Stimulated activated CD8-positive, alpha-beta memory T cell treated with anti-CD3 and anti-CD28 coated beads, Interleukin-7, amount 100 ng/mL, for 48 hours (primary cell): ENCODE results near the gene NFKBIE.

Source experiments
- DNase-seq, 2 donors: peaks; one replicate each; pipeline ENCODE4 v3.0.0-alpha.2; 2020; ENCODE audit warnings: low read depth in 1 of 2; ENCODE audit errors: extremely low read depth in 1 of 2

The NFKBIE gene

GRCh38 chr6:44275271-44275748, 10.0 kb upstream of the NFKBIE start:
- no peak for DNase-seq

DNA sequence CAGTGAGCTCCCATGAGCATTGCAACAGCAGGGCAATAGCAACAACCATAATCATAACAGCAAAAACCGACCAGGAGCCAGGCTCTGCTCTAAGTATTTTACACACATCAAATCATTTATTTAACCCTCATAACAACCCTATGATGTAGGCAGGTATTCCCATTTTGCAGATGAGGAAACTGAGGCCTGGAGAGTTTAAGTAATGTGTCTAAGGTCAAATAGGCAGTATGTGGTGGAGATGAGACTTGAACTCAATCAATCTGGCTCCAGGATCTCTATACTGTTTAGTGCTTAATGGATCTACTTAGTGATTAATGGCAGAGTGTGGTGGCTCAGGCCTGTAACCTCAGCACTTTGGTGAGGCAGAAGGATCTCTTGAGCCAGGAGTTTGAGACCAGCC, 8.3 kb upstream of the NFKBIE start:
- no peak for DNase-seq

DNA sequence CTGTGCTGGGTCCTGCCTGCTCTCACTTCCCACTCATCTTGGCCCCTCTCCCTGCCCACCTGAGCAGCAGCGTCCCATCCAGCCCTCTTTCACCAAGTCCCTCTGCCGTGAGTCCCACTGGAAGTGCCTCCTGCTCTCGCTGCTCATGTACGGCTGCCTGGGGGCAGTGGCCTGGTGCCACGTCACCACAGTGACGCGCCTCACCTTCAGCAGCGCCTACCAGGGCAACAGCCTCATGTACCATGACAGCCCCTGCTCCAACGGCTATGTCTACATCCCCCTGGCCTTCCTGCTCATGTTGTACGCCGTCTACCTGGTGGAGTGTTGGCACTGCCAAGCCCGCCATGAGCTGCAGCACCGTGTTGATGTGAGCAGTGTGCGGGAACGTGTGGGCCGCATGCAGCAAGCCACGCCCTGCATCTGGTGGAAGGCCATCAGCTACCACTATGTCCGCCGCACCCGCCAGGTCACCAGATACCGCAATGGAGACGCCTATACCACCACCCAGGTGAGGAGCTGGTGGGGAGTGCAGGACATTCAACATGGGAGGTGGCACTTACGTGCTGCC, 7.7 kb upstream of the NFKBIE start:
- DNase-seq = no peak

DNA sequence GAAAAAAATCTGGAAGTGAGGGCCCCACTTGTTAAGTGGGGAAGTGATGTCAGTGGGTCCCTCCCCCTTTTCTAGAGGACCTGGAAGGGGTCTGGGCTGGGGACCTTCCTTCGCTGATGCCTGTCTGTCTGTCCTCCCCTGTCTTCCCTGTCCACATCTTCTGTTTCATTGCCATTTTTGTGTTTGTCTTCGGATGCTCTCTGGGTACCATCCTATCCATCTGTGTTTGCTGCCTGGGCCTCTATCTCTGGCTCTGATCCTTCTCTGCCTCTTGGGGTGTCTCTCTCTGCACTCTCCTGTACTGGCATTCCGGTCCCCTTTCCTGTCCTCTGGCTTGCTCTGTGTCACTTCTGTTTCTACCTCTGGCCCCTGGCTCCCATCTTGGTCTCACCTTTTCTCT, 7.2 kb upstream of the NFKBIE start:
- no peak for DNase-seq

GRCh38 chr6:44271914-44272313, 6.6 kb upstream of the NFKBIE start:
- no peak for DNase-seq

- no peak for DNase-seq
Observed at GRCh38 chr6:44271406-44271723, 6.0 kb upstream of the NFKBIE start.

DNA sequence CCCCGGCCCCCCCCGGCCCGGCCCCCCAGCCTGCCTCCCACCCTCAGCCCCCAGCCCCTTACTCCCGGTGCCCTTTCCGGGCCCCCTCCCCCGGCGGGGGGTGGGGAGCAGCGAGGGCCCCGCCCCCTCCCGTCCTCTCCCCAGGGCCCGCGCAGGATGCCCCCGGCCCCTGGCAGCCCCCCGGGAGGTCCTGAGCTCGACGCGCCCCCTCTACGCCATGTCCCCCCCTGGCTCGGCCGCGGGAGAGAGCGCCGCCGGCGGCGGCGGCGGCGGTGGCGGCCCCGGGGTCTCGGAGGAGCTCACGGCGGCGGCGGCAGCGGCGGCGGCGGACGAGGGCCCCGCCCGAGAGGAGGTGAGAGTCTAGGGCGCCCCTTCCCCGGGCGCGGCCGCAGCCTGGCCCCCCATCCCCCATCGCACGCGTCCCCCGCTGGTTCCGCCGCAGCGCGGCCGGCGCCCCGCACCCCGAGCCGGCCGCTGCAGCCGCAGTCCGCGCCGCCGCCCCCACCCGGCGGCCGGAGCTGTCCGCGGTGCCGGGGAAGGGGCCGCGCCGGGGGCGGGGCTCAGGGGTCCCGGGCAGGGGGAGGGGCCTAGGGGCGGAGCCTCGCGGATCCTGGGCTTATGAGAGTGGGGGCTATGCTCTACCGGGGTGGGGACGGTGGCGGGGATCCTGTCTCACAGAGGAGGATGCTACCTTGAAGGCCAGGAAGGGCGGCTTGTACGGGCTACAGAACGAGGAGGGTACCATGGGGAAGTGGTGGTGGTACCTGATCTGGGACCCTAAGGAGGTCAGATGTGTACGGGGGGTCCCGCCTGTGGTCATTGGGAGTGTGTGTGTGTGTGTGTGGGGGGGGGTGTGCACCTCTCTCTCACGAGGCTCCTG, 5.4 kb upstream of the NFKBIE start:
- no peak for DNase-seq

DNA sequence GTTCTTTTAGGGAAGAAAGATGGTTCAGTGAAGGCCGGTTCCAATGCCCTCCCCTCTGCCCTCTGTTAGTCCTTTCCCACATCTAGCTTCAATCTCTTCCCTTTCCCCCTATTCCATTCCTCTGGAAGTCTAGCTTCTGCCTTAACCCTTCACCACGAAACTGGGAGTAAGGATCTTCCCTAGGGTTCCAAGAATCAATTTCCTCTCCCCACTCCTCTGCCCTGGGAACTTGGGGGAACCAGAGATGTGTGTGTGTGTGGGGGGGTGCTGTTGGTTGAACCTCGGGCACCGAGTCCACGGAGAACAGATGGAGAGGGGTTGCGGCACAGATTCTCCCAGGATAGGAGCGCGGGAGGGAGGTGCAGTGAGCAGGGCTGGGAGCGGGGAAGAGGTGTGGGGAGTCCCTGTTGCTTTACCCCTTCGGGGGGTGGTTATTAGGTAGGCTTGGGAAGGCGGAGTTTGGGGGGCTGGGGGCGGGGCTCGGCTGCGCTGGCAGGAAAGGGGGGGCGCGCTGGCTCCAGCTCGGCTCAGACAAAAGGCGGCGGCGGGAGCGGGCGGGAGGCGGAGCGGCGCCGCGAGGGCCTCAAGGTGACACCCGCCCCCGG, 4.7 kb upstream of the NFKBIE start, which contains the start of gene TMEM151B:
Gene TMEM151B, plus strand, starts transcription at position 530 of the 605 bp plus-strand sequence. CDS start 293 bp downstream, outside the sequence.
- DNase-seq = no peak

DNA sequence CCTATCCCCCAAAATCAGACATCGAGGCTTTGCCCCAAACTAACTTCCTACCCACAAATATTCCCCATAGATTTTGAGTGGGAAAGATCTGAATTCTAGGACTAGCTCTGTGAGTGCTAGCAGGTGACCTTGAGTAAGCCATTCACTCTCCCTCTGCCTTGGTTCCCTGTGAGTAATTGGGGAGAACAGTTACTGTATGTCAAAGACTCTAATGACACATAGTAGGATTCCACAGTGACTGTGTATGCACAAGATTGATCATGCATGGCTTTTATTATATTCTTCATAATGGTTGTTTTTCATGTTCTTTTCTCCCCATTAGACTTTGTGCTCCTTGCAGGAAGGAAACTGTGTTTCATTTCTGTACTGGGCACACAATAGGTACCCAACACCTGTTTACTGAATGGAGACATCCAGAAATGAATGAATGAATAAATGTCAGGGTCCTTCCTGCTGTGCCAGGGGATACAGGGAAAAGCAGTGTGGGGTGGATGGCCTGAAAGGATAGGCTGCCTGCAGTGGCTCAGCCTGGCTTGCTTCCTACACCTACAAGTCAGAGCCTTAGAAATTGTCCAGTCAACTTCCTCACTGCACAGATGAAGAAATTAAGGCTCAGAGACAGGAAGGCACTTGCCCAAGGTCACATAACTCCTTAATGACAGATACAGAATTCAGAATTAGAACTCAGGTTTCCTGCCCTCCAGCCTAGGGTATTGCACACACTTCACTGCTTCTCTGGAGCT, 4.0 kb upstream of the NFKBIE start:
- DNase-seq = no peak

- DNase-seq = no peak
Observed at GRCh38 chr6:44268095-44268628, 2.8 kb upstream of the NFKBIE start.

DNA sequence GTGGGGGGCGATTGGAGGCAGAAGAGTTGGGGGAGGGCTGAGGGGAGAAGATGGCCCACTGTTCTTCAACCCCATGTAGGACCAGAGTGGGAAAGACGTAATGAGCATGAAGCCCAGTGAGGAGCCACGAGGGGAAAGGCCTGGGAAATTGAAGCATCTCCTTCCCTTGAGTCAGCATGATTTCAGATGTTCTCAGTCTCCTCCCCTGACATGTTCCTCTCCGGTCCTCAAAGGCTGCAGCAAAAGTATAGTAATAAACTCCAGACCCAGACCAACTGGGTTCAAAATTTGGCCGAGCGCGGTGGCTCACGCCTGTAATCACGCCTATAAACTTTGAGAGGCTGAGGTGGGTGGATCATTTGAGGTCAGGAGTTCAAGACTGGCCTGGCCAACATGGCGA, 1.9 kb upstream of the NFKBIE start:
- no peak for DNase-seq

DNA sequence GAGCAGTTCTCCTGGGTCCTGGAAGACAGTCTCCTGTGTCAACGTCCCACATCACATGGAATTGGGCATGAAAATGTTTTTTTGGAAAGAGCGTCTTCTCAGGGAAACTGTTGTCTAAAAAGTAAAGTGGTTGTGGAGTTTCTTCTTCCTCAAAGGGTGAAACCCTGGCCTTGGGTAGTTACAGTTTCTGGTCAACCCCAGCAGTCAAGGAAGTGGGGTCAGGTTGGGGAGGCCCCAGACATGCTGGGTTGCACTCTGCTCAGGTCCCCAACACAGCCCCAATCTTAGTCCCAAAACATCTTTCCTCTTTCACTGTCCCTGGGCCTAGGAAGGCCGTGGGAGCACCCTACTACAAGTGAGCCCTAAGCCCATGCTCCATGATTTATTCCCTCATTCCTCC, 996 bp upstream of the NFKBIE start:
- no peak for DNase-seq

GRCh38 chr6:44265722-44266233, 427 bp upstream of the NFKBIE start:
- DNase-seq = no peak

DNA sequence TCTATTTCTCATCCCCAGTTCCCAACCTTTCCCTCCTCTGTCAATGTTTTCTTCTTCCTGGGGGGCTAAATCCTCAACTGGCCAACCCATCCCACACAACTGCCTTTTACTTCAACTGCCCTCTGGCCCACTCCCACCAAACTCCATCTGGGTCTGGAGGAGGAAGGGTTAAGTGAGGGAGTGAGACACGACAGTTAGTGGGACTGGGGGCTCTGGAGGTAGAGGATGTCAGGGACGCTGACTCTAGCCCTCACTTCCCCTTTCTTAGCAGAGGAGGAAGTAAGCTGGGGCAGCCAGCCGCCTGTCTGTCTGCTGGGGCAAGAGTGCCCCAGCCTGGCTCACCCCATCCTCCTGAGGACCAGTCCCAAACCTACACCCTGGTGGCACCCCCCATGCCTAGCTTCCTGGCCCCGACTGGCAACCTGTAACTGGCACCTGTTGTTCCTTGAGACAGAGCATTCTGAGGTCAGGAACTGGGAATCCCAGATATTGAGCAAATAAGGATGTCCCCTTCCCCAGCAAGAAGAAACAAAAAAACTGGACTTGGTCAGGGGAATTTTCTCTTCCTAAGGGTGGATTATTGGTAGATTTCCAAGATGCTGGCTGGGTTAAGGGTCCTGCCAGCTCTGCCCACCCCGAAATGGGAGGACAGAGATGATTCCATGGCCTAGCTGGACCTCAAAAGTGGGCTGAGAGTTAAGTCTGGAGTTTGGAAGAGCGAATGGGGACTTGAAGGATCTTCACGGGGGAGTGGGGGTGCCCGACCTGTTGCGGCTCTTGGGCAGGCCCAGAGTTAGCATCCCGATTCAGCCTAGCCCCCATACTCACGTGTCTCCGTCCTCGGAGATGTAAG, 971 bp downstream of the NFKBIE start:
- no peak for DNase-seq

DNA sequence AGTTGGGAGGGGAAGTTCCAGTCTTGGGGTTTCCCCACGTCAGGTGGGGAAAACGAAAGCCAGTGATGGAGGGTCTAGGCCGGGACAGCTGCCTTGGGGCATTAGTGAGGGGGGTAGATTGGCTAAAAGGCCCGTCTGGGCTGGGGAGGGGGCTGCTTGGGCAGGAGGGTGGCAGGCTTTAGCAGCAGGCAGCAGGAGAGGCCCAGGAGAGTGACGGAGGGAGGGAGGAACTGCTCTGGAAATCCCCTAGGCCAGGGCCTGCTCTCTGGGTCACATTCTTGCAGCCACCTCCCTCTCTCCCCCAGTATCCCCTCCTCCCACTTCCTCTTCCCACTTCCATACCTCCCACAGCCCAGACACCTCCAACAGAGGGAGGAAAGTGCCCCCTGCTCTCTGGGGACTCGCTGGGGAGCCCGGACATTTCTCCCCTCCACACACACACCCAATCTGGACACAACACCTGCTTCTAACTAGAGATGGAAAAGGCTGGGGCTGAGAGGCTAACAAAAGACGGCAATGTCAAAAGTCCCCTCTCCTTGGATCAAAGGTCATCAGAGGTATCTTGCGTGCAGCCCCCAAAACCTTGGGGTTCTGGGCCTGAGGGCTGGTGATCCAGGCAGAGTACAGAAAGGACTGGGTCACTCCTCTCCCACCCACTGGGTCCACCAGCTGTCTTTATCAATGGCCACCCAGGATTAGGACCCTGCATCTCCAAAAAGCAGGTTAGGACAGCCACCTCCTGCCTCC, 1.8 kb downstream of the NFKBIE start:
- DNase-seq = no peak

DNA sequence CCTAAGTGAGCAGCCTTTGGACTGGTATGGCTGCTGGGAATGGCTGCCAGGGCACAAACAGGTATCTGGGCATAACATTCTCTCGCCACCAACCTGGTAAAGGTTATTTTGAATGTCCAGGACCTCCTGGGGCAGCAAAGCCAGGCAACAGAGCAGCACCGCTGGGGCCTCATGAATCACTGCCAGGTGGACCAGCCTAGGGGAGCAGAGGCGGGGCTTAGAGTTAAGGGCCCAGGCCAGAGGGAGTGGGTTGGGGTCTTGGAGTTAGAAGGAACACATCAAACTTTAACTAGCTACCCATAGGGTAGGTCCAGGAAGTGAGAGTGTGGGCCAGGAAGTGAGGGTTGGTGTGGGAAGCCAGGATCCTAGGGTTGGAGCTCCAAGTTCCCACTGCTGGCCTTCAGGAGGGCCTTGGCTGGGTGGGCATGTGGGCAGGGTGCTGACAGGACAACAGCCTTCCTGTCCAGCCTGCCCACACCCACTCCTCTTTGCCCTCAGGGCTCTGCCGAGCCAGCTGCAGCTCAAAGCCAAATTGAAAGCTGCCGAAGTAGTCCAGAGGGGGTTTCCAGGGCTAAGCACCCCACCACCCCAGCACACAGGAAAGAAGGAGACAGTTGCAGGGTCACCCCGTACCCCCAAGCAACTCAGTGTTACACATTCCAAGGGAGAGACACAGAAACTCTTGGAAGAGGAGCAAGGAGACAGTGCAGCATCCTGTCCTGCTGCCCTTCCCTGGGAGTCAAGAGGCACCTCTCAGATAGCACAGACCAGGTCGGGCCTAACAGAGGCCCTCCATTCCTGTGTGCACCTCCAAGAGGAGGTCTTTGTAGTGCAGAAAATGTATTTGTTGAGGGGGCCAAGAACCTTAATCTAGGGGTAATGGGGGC, 2.6 kb downstream of the NFKBIE start:
- no peak for DNase-seq

DNA sequence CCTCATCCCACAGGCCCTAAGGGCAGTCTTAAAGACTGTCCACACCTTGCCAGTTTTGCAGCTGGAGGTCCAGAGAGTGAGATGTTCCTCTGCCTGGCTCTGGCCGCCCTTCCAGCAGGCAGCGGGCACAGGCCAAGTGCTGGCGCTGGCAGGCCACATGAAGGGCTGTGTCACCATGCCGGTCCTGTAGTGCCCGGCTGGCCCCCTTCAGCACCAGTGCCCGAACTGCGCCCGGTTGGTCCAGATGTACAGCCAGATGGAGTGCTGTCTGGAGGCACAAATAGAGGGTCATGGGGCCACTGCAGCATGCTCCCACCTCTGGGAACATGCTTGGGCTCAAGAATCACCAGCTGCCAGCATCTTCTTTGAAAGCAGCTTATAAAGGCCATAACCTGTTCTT, 3.8 kb downstream of the NFKBIE start:
- DNase-seq = no peak
